ENCODE data around the gene CBLB.

Gene CBLB

GRCh38 chr3:105799286-105799685 lies 69.5 kb downstream of the CBLB start:
- Histone ChIP-seq H3K27ac (ENCODE audit: extremely low read depth, low read depth, low read length) (no peak overlapping the region), H3K9me3 (ENCODE audit: control insufficient read depth, insufficient read depth, low read depth, low read length) (no peaks in the 10 kb centered on the region), H3K4me3 (ENCODE audit: low read depth, low read length) (no peak overlapping the region), H3K4me1 (ENCODE audit: control insufficient read depth, insufficient read depth, low read length) (no peaks in the 10 kb centered on the region), H3K36me3 (ENCODE audit: control insufficient read depth in 2 of 2, insufficient read depth in 1 of 2, low read length in 2 of 2) (no peaks in the 10 kb centered on the region)
- CTCF ChIA-PET, result no interaction called here
- POLR2A ChIA-PET, result no interaction called here
- TF ChIP-seq ZNF660 (tag by site-specific recombination; IDR thresholded peaks at IDR 0.05) (no peak), ZNF10 (tag by site-specific recombination; IDR thresholded peaks at IDR 0.05) (no peak), ZNF19 (tag by site-specific recombination; IDR thresholded peaks at IDR 0.05; ENCODE audit: low read depth) (no peak), SCRT2 (tag by site-specific recombination; IDR thresholded peaks at IDR 0.05) (no peak), ZNF266 (tag by site-specific recombination; IDR thresholded peaks at IDR 0.05; ENCODE audit: low read depth) (no peak), PBX3 (CRISPR knock-in tag; IDR thresholded peaks at IDR 0.05) (no peak), ZNF600 (tag by site-specific recombination; IDR thresholded peaks at IDR 0.05) (no peak), TRIM28 (IDR thresholded peaks at IDR 0.05; ENCODE audit: borderline replicate concordance, low read length) (no peak), SALL2 (tag by site-specific recombination; IDR thresholded peaks at IDR 0.05; ENCODE audit: borderline replicate concordance) (no peak), ZNF211 (tag by site-specific recombination; IDR thresholded peaks at IDR 0.05; ENCODE audit: low read depth) (no peak), ZNF585B (tag by site-specific recombination; IDR thresholded peaks at IDR 0.05) (no peak), ZNF837 (tag by site-specific recombination; IDR thresholded peaks at IDR 0.05) (no peak), ZNF561 (tag by site-specific recombination; IDR thresholded peaks at IDR 0.05; ENCODE audit: borderline replicate concordance) (no peak), YY1 (tag by site-specific recombination; IDR thresholded peaks at IDR 0.05) (no peak)
- TF ChIP-seq, protein P1, sequence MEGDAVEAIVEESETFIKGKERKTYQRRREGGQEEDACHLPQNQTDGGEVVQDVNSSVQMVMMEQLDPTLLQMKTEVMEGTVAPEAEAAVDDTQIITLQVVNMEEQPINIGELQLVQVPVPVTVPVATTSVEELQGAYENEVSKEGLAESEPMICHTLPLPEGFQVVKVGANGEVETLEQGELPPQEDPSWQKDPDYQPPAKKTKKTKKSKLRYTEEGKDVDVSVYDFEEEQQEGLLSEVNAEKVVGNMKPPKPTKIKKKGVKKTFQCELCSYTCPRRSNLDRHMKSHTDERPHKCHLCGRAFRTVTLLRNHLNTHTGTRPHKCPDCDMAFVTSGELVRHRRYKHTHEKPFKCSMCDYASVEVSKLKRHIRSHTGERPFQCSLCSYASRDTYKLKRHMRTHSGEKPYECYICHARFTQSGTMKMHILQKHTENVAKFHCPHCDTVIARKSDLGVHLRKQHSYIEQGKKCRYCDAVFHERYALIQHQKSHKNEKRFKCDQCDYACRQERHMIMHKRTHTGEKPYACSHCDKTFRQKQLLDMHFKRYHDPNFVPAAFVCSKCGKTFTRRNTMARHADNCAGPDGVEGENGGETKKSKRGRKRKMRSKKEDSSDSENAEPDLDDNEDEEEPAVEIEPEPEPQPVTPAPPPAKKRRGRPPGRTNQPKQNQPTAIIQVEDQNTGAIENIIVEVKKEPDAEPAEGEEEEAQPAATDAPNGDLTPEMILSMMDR (tag by site-specific recombination; IDR thresholded peaks at IDR 0.05), result no peak
- TF ChIP-seq, protein P2, sequence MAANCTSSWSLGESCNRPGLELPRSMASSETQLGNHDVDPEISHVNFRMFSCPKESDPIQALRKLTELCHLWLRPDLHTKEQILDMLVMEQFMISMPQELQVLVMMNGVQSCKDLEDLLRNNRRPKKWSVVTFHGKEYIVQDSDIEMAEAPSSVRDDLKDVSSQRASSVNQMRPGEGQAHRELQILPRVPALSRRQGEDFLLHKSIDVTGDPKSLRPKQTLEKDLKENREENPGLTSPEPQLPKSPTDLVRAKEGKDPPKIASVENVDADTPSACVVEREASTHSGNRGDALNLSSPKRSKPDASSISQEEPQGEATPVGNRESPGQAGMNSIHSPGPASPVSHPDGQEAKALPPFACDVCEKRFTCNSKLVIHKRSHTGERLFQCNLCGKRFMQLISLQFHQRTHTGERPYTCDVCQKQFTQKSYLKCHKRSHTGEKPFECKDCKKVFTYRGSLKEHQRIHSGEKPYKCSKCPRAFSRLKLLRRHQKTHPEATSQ (tag by site-specific recombination; IDR thresholded peaks at IDR 0.05), result no peak

DNA sequence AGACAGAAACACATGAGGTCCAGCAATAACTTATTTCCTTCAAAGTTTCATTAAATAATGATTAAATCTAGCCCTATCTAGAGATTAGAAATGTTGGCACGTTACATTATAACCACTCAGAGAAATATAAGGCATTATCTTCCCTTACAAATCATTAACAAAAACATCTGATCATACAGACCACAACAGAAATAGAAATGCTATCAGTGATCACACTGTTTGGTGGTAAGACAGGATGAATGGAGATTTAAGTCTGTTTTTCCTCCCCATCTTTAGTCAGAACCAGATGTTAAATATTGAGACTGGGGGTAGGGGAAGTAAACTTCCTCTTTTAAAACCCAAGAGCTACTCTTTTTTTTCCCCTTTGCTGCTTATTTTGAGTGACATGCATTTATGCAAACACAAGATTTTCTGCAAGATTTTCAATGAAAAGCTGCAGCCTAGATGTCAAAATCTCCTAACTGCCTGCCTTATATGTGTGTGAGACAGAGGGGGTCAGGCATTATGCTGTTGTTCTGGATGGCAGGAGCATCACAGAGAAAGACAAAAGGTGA lies 70.4 kb downstream of the CBLB start:
- Histone ChIP-seq H3K4me3 (ENCODE audit: low read depth, low read length) (no peak overlapping the region), H3K4me1 (ENCODE audit: control insufficient read depth, insufficient read depth, low read length) (no peaks in the 10 kb centered on the region), H3K36me3 (ENCODE audit: control insufficient read depth in 2 of 2, insufficient read depth in 1 of 2, low read length in 2 of 2) (no peaks in the 10 kb centered on the region), H3K9me3 (ENCODE audit: control insufficient read depth, insufficient read depth, low read depth, low read length) (no peaks in the 10 kb centered on the region), H3K27ac (ENCODE audit: extremely low read depth, low read depth, low read length) (no peak overlapping the region)
- ChIA-PET POLR2A (no interaction called here), CTCF (interaction anchor here (0.6 kb wide), 1 partner anchor 538 kb away, joined by 3 read pairs; no protein-coding TSS in a partner anchor)
- no peak for TF ChIP-seq PBX3 (CRISPR knock-in tag; IDR thresholded peaks at IDR 0.05)
- no peak for TF ChIP-seq ZNF600 (tag by site-specific recombination; IDR thresholded peaks at IDR 0.05)
- TF ChIP-seq ZNF610 (tag by site-specific recombination; IDR thresholded peaks at IDR 0.05; ENCODE audit: borderline replicate concordance), result no peak

Data from HEK293 (cell line).